Measurements from ENCODE around the gene NAT8L. TPM values are rescaled to one million over a fixed set of nuclear protein-coding genes. Genes with fewer than 3 reads are reported as not detected.

Gene NAT8L
- total RNA-seq, 1 experiment from 2014 or later, result 13.9 TPM

- Histone ChIP-seq H3K23ac (ENCODE audit: insufficient read length, low read depth, low read length) (no peak overlapping the region), H2BK15ac (ENCODE audit: low read depth, low read length) (no peak overlapping the region), H3K4me1 (ENCODE audit: insufficient read depth, low read length) (no peaks in the 10 kb centered on the region), H2BK20ac (ENCODE audit: low read depth, low read length, poor library complexity, severe bottlenecking) (no peak overlapping the region), H3K14ac (ENCODE audit: insufficient read depth, low read length) (no peak overlapping the region), H3K18ac (ENCODE audit: insufficient read length, low read depth, low read length) (no peak overlapping the region), H3K4ac (ENCODE audit: low read depth, low read length) (no peak overlapping the region), H3K79me1 (ENCODE audit: insufficient read depth, low read depth, low read length, poor library complexity, severe bottlenecking) (no peaks in the 10 kb centered on the region), H2BK12ac (ENCODE audit: insufficient read length, low read depth, low read length) (no peak overlapping the region), H3K27ac (ENCODE audit: insufficient read length, low read depth, low read length) (no peak overlapping the region), H3K23me2 (ENCODE audit: insufficient read length, low read depth, low read length, poor library complexity, severe bottlenecking) (peaks cover 8% of the 10 kb centered on the region), H3K79me2 (ENCODE audit: insufficient read depth, low read length) (no peaks in the 10 kb centered on the region), H2BK120ac (ENCODE audit: low read depth, low read length, poor library complexity, severe bottlenecking) (no peak overlapping the region), H3K9me3 (ENCODE audit: control insufficient read depth, low read depth, low read length) (no peaks in the 10 kb centered on the region), H2AK5ac (ENCODE audit: insufficient read length, low read length) (no peak overlapping the region), H4K5ac (ENCODE audit: insufficient read length, low read depth, low read length) (no peak overlapping the region), H4K20me1 (ENCODE audit: control insufficient read depth, insufficient read depth, insufficient read length) (peaks cover 2% of the 10 kb centered on the region), H3K9ac (ENCODE audit: extremely low read depth, insufficient read length, low read length) (no peak overlapping the region), H3K4me2 (ENCODE audit: insufficient read depth, insufficient read length, low read length) (no peak overlapping the region), H3K56ac (ENCODE audit: insufficient read length, low read depth, low read length) (no peak overlapping the region), H3K27me3 (ENCODE audit: insufficient read depth, low read length) (peaks cover 8% of the 10 kb centered on the region; the same call in 1 of the 2 replicates), H4K8ac (replicated peaks; ENCODE audit: insufficient read length, low read depth, low read length) (no peak overlapping the region), H3T11ph (ENCODE audit: low read length) (no peak overlapping the region), H4K91ac (ENCODE audit: insufficient read length, low read depth, low read length) (no peak overlapping the region), H2BK5ac (ENCODE audit: insufficient read length, low read length) (no peak overlapping the region), H2AFZ (ENCODE audit: low read length) (no peak overlapping the region)
- TF ChIP-seq CTCF (conservative IDR thresholded peaks at IDR 0.05), result no peak
- Mint-ChIP-seq H3K4me1 (peaks cover 0 to 11% of the 10 kb centered on the region in 2 experiments; a peak in 2 of 4 replicates), H3K36me3 (ENCODE audit: insufficient read depth in 1 of 3, low read depth in 3 of 3) (peaks cover 0 to 4% (median 0%) of the 10 kb centered on the region in 3 experiments; a peak in 1 of 7 replicates), H3K27ac (no peak overlapping the region), H3K9me3 (no peaks in the 10 kb centered on the region; a peak in 1 of 5 replicates), H3K27me3 (ENCODE audit: low read depth) (peaks cover 23% of the 10 kb centered on the region), H3K4me3 (no peak overlapping the region)
- no CpG with 5 or more reads among the region's 53 CpGs for WGBS (ENCODE audit: extremely low coverage, insufficient read length, low lambda C conversion rate)
- DNase-seq, result no peak
Observed at GRCh38 chr4:2063557-2064275, 4.6 kb downstream of the NAT8L start.

All from H9 (cell line).